ENCODE measurements around the gene CHI3L1.

The CHI3L1 gene

GRCh38 chr1:203137324-203137723 lies 49.2 kb downstream of the CHI3L1 start:
- no peaks in the 10 kb centered on the region for H3K79me2 ChIP-seq (ENCODE audit: low read length)
- no peak overlapping the region for H2AFZ ChIP-seq (ENCODE audit: low read depth, low read length)
- TF ChIP-seq EZH2phosphoT487 (IDR thresholded peaks at IDR 0.05; ENCODE audit: low read depth) = no peak
- no peak for TF ChIP-seq CTCF (IDR thresholded peaks at IDR 0.05; ENCODE audit: low read depth, low read length)
- H3K27ac ChIP-seq (ENCODE audit: low read length) = no peak overlapping the region
- no peaks in the 10 kb centered on the region for H4K20me1 ChIP-seq (ENCODE audit: insufficient read depth, low read length)
- no peak overlapping the region for H3K9ac ChIP-seq (ENCODE audit: low read length)
- H3K4me1 ChIP-seq (ENCODE audit: low read length) = peaks cover 8% of the 10 kb centered on the region
- no peaks in the 10 kb centered on the region for H3K36me3 ChIP-seq (replicated peaks; ENCODE audit: low read depth, low read length)
- peaks cover 53% of the 10 kb centered on the region for H3K27me3 ChIP-seq (ENCODE audit: low read depth, low read length)
- H3K9me3 ChIP-seq (ENCODE audit: insufficient read depth, low read length) = no peaks in the 10 kb centered on the region
- no peak overlapping the region for H3K4me3 ChIP-seq (ENCODE audit: low read length)
- H3K4me2 ChIP-seq (ENCODE audit: low read length) = no peak overlapping the region

GRCh38 chr1:203136409-203137042 lies 50.0 kb downstream of the CHI3L1 start:
- Histone ChIP-seq H3K27ac (ENCODE audit: low read length) (no peak overlapping the region), H3K4me3 (ENCODE audit: low read length) (no peak overlapping the region), H3K4me1 (ENCODE audit: low read length) (peaks cover 8% of the 10 kb centered on the region), H3K9me3 (ENCODE audit: insufficient read depth, low read length) (no peaks in the 10 kb centered on the region), H3K36me3 (replicated peaks; ENCODE audit: low read depth, low read length) (no peaks in the 10 kb centered on the region), H3K27me3 (ENCODE audit: low read depth, low read length) (peaks cover 50% of the 10 kb centered on the region), H3K9ac (ENCODE audit: low read length) (no peak overlapping the region), H3K4me2 (ENCODE audit: low read length) (no peak overlapping the region), H3K79me2 (ENCODE audit: low read length) (no peaks in the 10 kb centered on the region), H2AFZ (ENCODE audit: low read depth, low read length) (no peak overlapping the region), H4K20me1 (ENCODE audit: insufficient read depth, low read length) (no peaks in the 10 kb centered on the region)
- no peak for TF ChIP-seq EZH2phosphoT487 (IDR thresholded peaks at IDR 0.05; ENCODE audit: low read depth)
- no peak for TF ChIP-seq CTCF (IDR thresholded peaks at IDR 0.05; ENCODE audit: low read depth, low read length)

- Histone ChIP-seq H3K9me3 (ENCODE audit: insufficient read depth, low read length) (no peaks in the 10 kb centered on the region), H3K36me3 (replicated peaks; ENCODE audit: low read depth, low read length) (no peaks in the 10 kb centered on the region), H3K79me2 (ENCODE audit: low read length) (no peaks in the 10 kb centered on the region), H3K4me2 (ENCODE audit: low read length) (peak overlapping the region; percentile 38), H3K4me3 (ENCODE audit: low read length) (no peak overlapping the region), H4K20me1 (ENCODE audit: insufficient read depth, low read length) (no peaks in the 10 kb centered on the region), H3K27ac (ENCODE audit: low read length) (no peak overlapping the region), H2AFZ (ENCODE audit: low read depth, low read length) (peak overlapping the region; percentile 72; the same call in 1 of the 2 replicates), H3K4me1 (ENCODE audit: low read length) (peaks cover 8% of the 10 kb centered on the region), H3K27me3 (ENCODE audit: low read depth, low read length) (peaks cover 55% of the 10 kb centered on the region), H3K9ac (ENCODE audit: low read length) (no peak overlapping the region)
- no peak for TF ChIP-seq EZH2phosphoT487 (IDR thresholded peaks at IDR 0.05; ENCODE audit: low read depth)
- no peak for TF ChIP-seq CTCF (IDR thresholded peaks at IDR 0.05; ENCODE audit: low read depth, low read length)
Measured at GRCh38 chr1:203135636-203136305, 50.7 kb downstream of the CHI3L1 start.

- Histone ChIP-seq H3K9me3 (ENCODE audit: insufficient read depth, low read length) (no peaks in the 10 kb centered on the region), H3K4me2 (ENCODE audit: low read length) (no peak overlapping the region), H3K36me3 (replicated peaks; ENCODE audit: low read depth, low read length) (no peaks in the 10 kb centered on the region), H3K27me3 (ENCODE audit: low read depth, low read length) (peaks cover 54% of the 10 kb centered on the region), H2AFZ (ENCODE audit: low read depth, low read length) (no peak overlapping the region), H3K79me2 (ENCODE audit: low read length) (no peaks in the 10 kb centered on the region), H3K27ac (ENCODE audit: low read length) (no peak overlapping the region), H3K4me1 (ENCODE audit: low read length) (peaks cover 8% of the 10 kb centered on the region), H4K20me1 (ENCODE audit: insufficient read depth, low read length) (no peaks in the 10 kb centered on the region), H3K4me3 (ENCODE audit: low read length) (no peak overlapping the region), H3K9ac (ENCODE audit: low read length) (no peak overlapping the region)
- TF ChIP-seq CTCF (IDR thresholded peaks at IDR 0.05; ENCODE audit: low read depth, low read length) (no peak), EZH2phosphoT487 (IDR thresholded peaks at IDR 0.05; ENCODE audit: low read depth) (no peak)
Measured at GRCh38 chr1:203133970-203134725, 52.4 kb downstream of the CHI3L1 start.

All from OCI-LY3 (cell line).